B cell (primary cell): Measurements from ENCODE around the gene POLR3G. TPM values are rescaled to one million over a fixed set of nuclear protein-coding genes. Genes with fewer than 3 reads are reported as not detected.

Experiments
- ATAC-seq: fragments of 200-7000 bp; cut with Tn5 transposase; one replicate; pipeline ENCODE4 v1.10.0; 2021; ENCODE audit warnings: low read depth, mild to moderate bottlenecking, moderate number of reproducible peaks, moderate library complexity
- CTCF ChIA-PET: fragments of 350-600 bp; sonication (Branson Sonifier 250); formaldehyde crosslinking; loops from one replicate; lab custom pipeline; 2021; ENCODE audit warnings: antibody characterized with exemption, inconsistent platforms; lab: Charles Lee
- POLR2A ChIA-PET: fragments of 350-600 bp; sonication (Branson Sonifier 250); formaldehyde crosslinking; loops from one replicate; lab custom pipeline; 2021; ENCODE audit warnings: antibody characterized with exemption; lab: Charles Lee
- DNase-seq: peaks from one replicate; pipeline ENCODE4 v3.0.0; 2013
- H2AFZ ChIP-seq: 2 replicates; pipeline ENCODE4 v1.6.1; 2012; ENCODE audit warnings: mild to moderate bottlenecking, low read depth, low read length; ENCODE audit not compliant: insufficient read depth, poor library complexity, severe bottlenecking
- H3K27ac ChIP-seq, 2 donors: 1 replicate in 1 of 2; 2 replicates in 1 of 2; pipeline ENCODE4 v1.5.1; 2012 to 2013; ENCODE audit warnings: low read length in 2 of 2, mild to moderate bottlenecking in 2 of 2, moderate library complexity in 1 of 2
- H3K27me3 ChIP-seq, 4 experiments: fragments of 200-600 bp in 1 of 4; sonication (generic) in 1 of 4; replicated peaks in 1 of 4; 1 replicate in 2 of 4; 2 replicates in 2 of 4; pipeline versions ENCODE4 v1.6.1 to v1.7.0; 2013 to 2016; ENCODE audit warnings: low read length in 3 of 4, mild to moderate bottlenecking in 2 of 4, mixed read lengths in 1 of 4, moderate library complexity in 1 of 4; ENCODE audit not compliant: insufficient read depth in 4 of 4, control insufficient read depth in 3 of 4; ENCODE audit errors: control extremely low read depth in 1 of 4
- H3K36me3 ChIP-seq, 2 experiments: replicated peaks in 1 of 2; 1 replicate in 1 of 2; 2 replicates in 1 of 2; pipeline versions ENCODE4 v1.6.1 to v1.7.1; 2013; ENCODE audit warnings: low read length in 1 of 2; ENCODE audit not compliant: insufficient read depth in 2 of 2, control insufficient read depth in 1 of 2; ENCODE audit errors: control extremely low read depth in 1 of 2, extremely low read depth in 1 of 2
- H3K4me1 ChIP-seq, 2 donors: fragments of 200-600 bp in 1 of 2; sonication (generic) in 1 of 2; 1 replicate in 1 of 2; 2 replicates in 1 of 2; pipeline versions ENCODE4 v1.5.1 to v1.6.1; 2013 to 2017; ENCODE audit warnings: low read length in 2 of 2; ENCODE audit not compliant: control insufficient read depth in 2 of 2, insufficient read depth in 2 of 2
- H3K4me2 ChIP-seq: replicated peaks from 2 replicates; pipeline ENCODE3; 2012; ENCODE audit warnings: mild to moderate bottlenecking, low read depth, low read length; ENCODE audit not compliant: poor library complexity, severe bottlenecking
- H3K4me3 ChIP-seq, 5 experiments: fragments of 200-600 bp in 1 of 5; sonication (generic) in 1 of 5; 1 replicate in 3 of 5; 2 replicates in 2 of 5; pipeline versions ENCODE4 v1.5.1 to v1.7.0; 2011 to 2016; ENCODE audit warnings: low read length in 4 of 5, mild to moderate bottlenecking in 4 of 5, low read depth in 2 of 5, control low read depth in 1 of 5, moderate library complexity in 1 of 5; ENCODE audit not compliant: insufficient read depth in 1 of 5; ENCODE audit errors: control extremely low read depth in 1 of 5, extremely low read depth in 1 of 5
- H3K79me2 ChIP-seq: fragments of 200-600 bp; sonication (generic); one replicate; pipeline ENCODE4 v1.6.0; 2016; ENCODE audit warnings: low read length; ENCODE audit not compliant: control insufficient read depth, insufficient read depth
- H3K9ac ChIP-seq: fragments of 200-600 bp; sonication (generic); 2 replicates; pipeline ENCODE4 v1.6.1; 2017; ENCODE audit warnings: mild to moderate bottlenecking, low read length, moderate library complexity
- H3K9me3 ChIP-seq, 3 donors: one replicate each; pipeline versions ENCODE4 v1.6.1 to v1.7.1; 2013; ENCODE audit warnings: low read length in 2 of 3; ENCODE audit not compliant: control insufficient read depth in 2 of 3, insufficient read depth in 1 of 3; ENCODE audit errors: control extremely low read depth in 1 of 3
- H4K20me1 ChIP-seq: 2 replicates; pipeline ENCODE4 v1.6.0; 2012; ENCODE audit warnings: mild to moderate bottlenecking, low read length; ENCODE audit not compliant: insufficient read depth, control insufficient read depth, poor library complexity, severe bottlenecking
- H3K27ac Mint-ChIP-seq: one replicate; pipeline ENCODE4 v1.8.0; 2021; ENCODE audit warnings: mixed read lengths
- H3K27me3 Mint-ChIP-seq: one replicate; pipeline ENCODE4 v1.8.0; 2021; ENCODE audit warnings: mixed read lengths
- H3K4me1 Mint-ChIP-seq: one replicate; pipeline ENCODE4 v1.8.0; 2021; ENCODE audit warnings: mixed read lengths
- H3K4me3 Mint-ChIP-seq: one replicate; pipeline ENCODE4 v1.8.0; 2021; ENCODE audit warnings: mixed read lengths
- H3K9me3 Mint-ChIP-seq: one replicate; pipeline ENCODE4 v1.8.0; 2022; ENCODE audit warnings: mixed read lengths; ENCODE audit not compliant: insufficient read depth
- CTCF ChIP-seq: fragments of 200-600 bp; IDR thresholded peaks from one replicate; pipeline ENCODE4 v1.8.0; 2022; ENCODE audit warnings: antibody characterized with exemption, mild to moderate bottlenecking
- EZH2 ChIP-seq: IDR thresholded peaks from 2 replicates; pipeline ENCODE4 v1.6.1; 2012; ENCODE audit warnings: borderline replicate concordance, low read depth, mild to moderate bottlenecking, moderate library complexity, low read length; ENCODE audit not compliant: insufficient read depth, poor library complexity, severe bottlenecking
- WGBS: methylation state at CpG from one replicate; pipeline ENCODE4 v1.1.5; 2013; ENCODE audit warnings: missing lambda C conversion rate; ENCODE audit not compliant: insufficient coverage; 5-methylcytosine and 5-hydroxymethylcytosine counted together
- intact Hi-C: fragments of 100-400 bp; cut with micrococcal nuclease; formaldehyde crosslinking; loops from one replicate; pipeline ENCODE4 v1.10.0; 2022
- polyA plus RNA-seq: library from polyadenylated mRNA; depleted of rRNA; stranded (reverse); fragments of >200 nt; gene quantifications from 2 replicates; pipeline ENCODE4 v1.2.3, GENCODE V29; 2012
- total RNA-seq, 2 donors: library from RNA; stranded (reverse); fragments of 120-200 nt in 1 of 2; gene quantifications; 1 replicate in 1 of 2; 2 replicates in 1 of 2; pipeline versions ENCODE4 v1.2.3 to v1.2.4, GENCODE V29; 2013 to 2022

The POLR3G gene
- total and polyA plus RNA-seq, 2 donors (not counting 1 experiment from before 2014, with no cell fraction given): 0.52 to 2.3 TPM

GRCh38 chr5:90504743-90505142, 30.1 kb downstream of the POLR3G start:
- CTCF ChIA-PET: no interaction called here

DNA sequence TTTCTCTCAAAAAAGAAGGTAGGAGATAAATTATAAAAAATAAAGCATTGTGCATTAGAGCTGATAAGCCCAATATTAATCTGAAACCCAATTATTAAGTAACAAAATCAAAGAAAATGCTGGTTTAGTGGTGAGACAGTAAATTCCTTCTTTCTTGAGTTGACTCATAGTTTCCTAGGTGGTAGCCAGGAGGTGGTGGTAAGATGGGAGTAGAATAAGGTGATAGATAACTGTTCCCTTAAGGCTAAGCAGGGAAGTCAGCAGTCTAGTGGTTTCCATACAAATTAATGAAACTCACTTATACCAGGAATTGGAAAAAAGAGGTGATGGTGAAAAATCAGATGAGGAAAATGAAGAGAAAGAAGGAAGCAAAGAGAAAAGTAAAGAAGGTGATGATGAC, 31.6 kb downstream of the POLR3G start:
- Mint-ChIP-seq H3K9me3 (no peaks in the 10 kb centered on the region), H3K27me3 (no peaks in the 10 kb centered on the region), H3K4me1 (no peaks in the 10 kb centered on the region), H3K4me3 (no peak overlapping the region), H3K27ac (no peak overlapping the region)
- Histone ChIP-seq H3K4me3 (no peak overlapping the region), H3K9me3 (no peaks in the 10 kb centered on the region), H3K9ac (no peak overlapping the region), H4K20me1 (no peaks in the 10 kb centered on the region), H3K27me3 (no peaks in the 10 kb centered on the region), H3K36me3 (no peaks in the 10 kb centered on the region), H3K4me2 (no peak overlapping the region), H3K27ac (no peak overlapping the region), H2AFZ (no peak overlapping the region), H3K79me2 (no peaks in the 10 kb centered on the region), H3K4me1 (no peaks in the 10 kb centered on the region)
- DNase-seq (no peak), ATAC-seq (no peak)
- intact Hi-C loops: no loop called here
- ChIA-PET CTCF (no interaction called here), POLR2A (no interaction called here)
- TF ChIP-seq EZH2 (no peak), CTCF (no peak)

More at GRCh38 chr5:90504743-90505142, 30.1 kb downstream of the POLR3G start:
- no peak overlapping the region for H2AFZ ChIP-seq
- DNase-seq (no peak), ATAC-seq (no peak)
- H4K20me1 ChIP-seq: no peaks in the 10 kb centered on the region
- no peaks in the 10 kb centered on the region for H3K79me2 ChIP-seq
- Mint-ChIP-seq H3K4me3 (no peak overlapping the region), H3K4me1 (no peaks in the 10 kb centered on the region), H3K27ac (no peak overlapping the region), H3K9me3 (no peaks in the 10 kb centered on the region), H3K27me3 (no peaks in the 10 kb centered on the region)
- intact Hi-C loops: no loop called here
- H3K27ac ChIP-seq: no peak overlapping the region
- WGBS: no CpG with 5 or more reads among the region's 2 CpGs
- POLR2A ChIA-PET: no interaction called here
- no peak overlapping the region for H3K4me2 ChIP-seq
- no peak overlapping the region for H3K9ac ChIP-seq
- H3K27me3 ChIP-seq: no peaks in the 10 kb centered on the region
- no peaks in the 10 kb centered on the region for H3K36me3 ChIP-seq
- no peak overlapping the region for H3K4me3 ChIP-seq
- no peaks in the 10 kb centered on the region for H3K9me3 ChIP-seq
- H3K4me1 ChIP-seq: no peaks in the 10 kb centered on the region
- TF ChIP-seq CTCF (no peak), EZH2 (no peak)
